Measurements from ENCODE around the gene LZTFL1.

Gene LZTFL1, protein sequence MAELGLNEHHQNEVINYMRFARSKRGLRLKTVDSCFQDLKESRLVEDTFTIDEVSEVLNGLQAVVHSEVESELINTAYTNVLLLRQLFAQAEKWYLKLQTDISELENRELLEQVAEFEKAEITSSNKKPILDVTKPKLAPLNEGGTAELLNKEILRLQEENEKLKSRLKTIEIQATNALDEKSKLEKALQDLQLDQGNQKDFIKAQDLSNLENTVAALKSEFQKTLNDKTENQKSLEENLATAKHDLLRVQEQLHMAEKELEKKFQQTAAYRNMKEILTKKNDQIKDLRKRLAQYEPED

GRCh38 chr3:45841757-45842491, at the start of gene LZTFL1:
Gene LZTFL1, minus strand, starts transcription at chr3:45842119. Its CDS starts 128 bp downstream, at chr3:45841991.
- DNase-seq (ENCODE audit: low spot score) = peak; percentile 89
- TF ChIP-seq CTCF (IDR thresholded peaks at IDR 0.05; ENCODE audit: extremely low read depth, missing control alignments) = no peak

DNA sequence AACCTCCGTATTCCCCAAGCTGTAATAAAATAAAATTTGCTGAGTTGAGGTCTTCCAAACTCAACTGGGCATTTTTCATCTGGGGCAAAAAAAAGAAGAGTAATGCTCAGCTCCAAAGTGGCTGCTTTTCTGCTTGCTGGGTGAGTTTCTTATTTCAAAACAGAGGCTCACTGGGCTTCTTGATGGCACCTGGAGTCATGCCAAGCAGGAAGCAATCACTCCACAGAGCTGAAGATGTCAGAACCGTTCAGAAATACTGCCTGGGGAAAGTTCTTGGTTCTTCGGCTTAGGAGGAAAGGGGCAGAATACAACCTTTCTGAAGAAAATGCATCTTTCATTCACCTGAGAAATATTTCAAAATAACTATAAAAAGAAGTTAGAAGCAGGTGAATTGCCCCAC, 48.5 kb upstream of the LZTFL1 start:
- no peak for TF ChIP-seq CTCF (IDR thresholded peaks at IDR 0.05; ENCODE audit: extremely low read depth, missing control alignments)
- DNase-seq (ENCODE audit: low spot score) = no peak

DNA sequence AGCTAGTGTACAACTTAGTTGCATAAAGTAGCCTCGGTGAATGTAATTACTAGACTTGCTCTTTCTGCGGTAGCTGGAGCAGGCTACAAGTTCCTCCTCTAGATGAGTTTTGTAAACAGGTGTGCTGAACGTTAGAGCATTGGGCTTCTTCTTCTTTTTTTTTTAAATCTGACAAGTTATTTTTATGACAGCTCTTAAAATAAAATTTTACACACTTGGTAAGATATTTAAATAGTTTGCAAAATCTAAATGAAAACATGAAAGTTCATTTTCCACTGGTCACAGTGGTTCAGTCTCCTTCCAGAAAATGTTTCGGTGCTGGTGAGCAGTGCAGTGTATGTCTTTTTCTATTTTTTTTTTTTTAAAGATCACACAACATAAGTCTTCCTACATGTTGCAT, 47.4 kb upstream of the LZTFL1 start:
- TF ChIP-seq CTCF (IDR thresholded peaks at IDR 0.05; ENCODE audit: extremely low read depth, missing control alignments) = no peak
- no peak for DNase-seq (ENCODE audit: low spot score)

GRCh38 chr3:45887759-45888511, 46.0 kb upstream of the LZTFL1 start:
- no peak for DNase-seq (ENCODE audit: low spot score)
- no peak for TF ChIP-seq CTCF (IDR thresholded peaks at IDR 0.05; ENCODE audit: extremely low read depth, missing control alignments)

- TF ChIP-seq CTCF (IDR thresholded peaks at IDR 0.05; ENCODE audit: extremely low read depth, missing control alignments) = no peak
- no peak for DNase-seq (ENCODE audit: low spot score)
Observed at GRCh38 chr3:45887285-45887684, 45.4 kb upstream of the LZTFL1 start.

DNA sequence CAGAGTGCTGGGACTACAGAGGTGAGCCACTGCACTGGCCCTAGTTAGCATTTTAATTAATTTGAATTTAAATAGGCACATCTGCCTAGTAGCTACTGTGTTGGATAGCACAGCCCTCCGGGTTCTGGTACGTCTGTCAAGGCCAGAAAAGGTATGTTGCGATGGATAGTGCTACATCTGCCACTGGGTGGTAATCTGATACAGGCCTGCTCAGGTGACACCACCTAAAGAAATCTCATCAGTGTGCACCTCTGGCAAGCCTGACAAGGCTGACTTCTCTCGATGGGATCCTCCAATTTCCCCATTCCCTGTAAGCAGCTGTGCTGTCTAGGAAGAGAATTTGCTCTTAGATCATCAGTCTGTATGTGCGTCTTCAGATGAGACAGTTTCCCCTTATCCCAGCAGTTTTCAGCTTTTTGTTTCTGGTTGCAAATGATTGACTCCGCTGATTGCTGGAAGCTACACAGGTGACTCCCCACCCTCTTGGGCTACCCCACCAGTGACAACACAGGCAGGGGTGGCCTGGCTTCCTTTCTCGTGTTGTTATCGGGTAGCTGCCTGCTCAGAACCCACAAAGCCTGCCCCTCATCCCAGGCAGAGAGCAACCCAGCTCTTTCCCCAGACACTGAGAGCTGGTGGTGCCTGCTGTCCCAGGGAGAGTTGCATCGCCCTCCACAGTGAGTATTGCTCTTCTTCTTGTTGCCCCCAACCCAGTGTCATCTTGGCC, 44.2 kb upstream of the LZTFL1 start, which contains the start of gene CCR9:
Gene CCR9, plus strand, starts transcription at position 565 of the 727 bp plus-strand sequence. CDS start 8,391 bp downstream, outside the sequence.
- no peak for TF ChIP-seq CTCF (IDR thresholded peaks at IDR 0.05; ENCODE audit: extremely low read depth, missing control alignments)
- no peak for DNase-seq (ENCODE audit: low spot score)

Data from GM20000 (cell line).